HEK293T (cell line): ENCODE data around the gene SETD2.

ENCODE experiments used
- FOXM1 ChIP-seq: fragments of 450-650 bp; IDR thresholded peaks from 2 replicates; pipeline ENCODE4 v1.6.1; 2017; ENCODE audit warnings: mild to moderate bottlenecking, borderline replicate concordance
- SP1 ChIP-seq: fragments of 450-650 bp; IDR thresholded peaks from 2 replicates; pipeline ENCODE4 v1.6.1; 2017

GRCh38 chr3:47130557-47130956, 33.4 kb downstream of the SETD2 start:
- no peak for TF ChIP-seq SP1
- TF ChIP-seq FOXM1 = no peak
